ENCODE data around the gene CNGB1. TPM values are rescaled to one million over a fixed set of nuclear protein-coding genes. Genes with fewer than 3 reads are reported as not detected.
A peak's percentile ranks its signal among the peaks of the same experiment; 100 is the strongest.

CNGB1 gene
- total and polyA plus RNA-seq, 12 donors, result not detected

- DNase-seq (no peak), ATAC-seq (no peak)
- intact Hi-C loops (cut with DNase I), result loop anchor here in 2 of 10 donors (5.0 to 10.0 kb wide), 4 partner anchors 87 to 410 kb away; no protein-coding TSS in a partner anchor
- peak overlapping the region in 1 of 10 donors; percentile 48 for H3K27ac ChIP-seq
- no peaks in the 10 kb centered on the region for H3K27me3 ChIP-seq
- H3K4me3 ChIP-seq, result no peak overlapping the region
- H3K4me1 ChIP-seq, result peaks cover 7 to 43% (median 29%) of the 10 kb centered on the region in 9 donors
- H3K36me3 ChIP-seq, result peaks cover 0 to 49% (median 18%) of the 10 kb centered on the region in 9 donors
- WGBS, 2 donors, result 93 to 94% methylated on average over 4 of the region's 4 CpGs
- no peak for TF ChIP-seq CTCF (IDR thresholded peaks at IDR 0.05)
- H3K9me3 ChIP-seq, result no peaks in the 10 kb centered on the region
These were observed 23.4 kb upstream of the CNGB1 start for GRCh38 chr16:57994361-57994760.

DNA sequence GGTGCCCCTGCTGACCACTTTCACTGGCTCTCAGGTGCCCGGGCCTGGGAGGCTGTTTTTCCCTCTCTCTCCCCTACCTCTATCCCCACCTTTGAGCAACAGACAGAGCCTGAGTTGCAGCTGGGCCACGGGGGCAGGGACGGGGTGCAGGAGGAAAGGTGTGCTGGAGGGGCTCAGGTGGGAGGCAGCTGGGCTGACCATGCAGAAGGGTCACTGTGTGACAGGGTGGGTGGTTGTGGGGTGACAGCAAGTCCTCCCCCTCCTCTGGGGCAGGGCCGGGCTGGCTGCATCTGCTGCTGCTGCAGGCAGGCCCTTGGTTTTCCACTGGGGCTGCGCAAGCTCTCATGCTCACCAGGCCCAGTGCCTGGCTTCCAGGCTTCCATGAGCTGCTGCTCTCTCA is 23.0 kb upstream of the CNGB1 start:
- Histone ChIP-seq H3K4me3 (no peak overlapping the region), H3K4me1 (peaks cover 5 to 38% (median 25%) of the 10 kb centered on the region in 9 donors), H3K27ac (no peak overlapping the region), H3K27me3 (no peaks in the 10 kb centered on the region), H3K9me3 (no peaks in the 10 kb centered on the region), H3K36me3 (peaks cover 0 to 49% (median 18%) of the 10 kb centered on the region in 9 donors)
- no peak for TF ChIP-seq CTCF (IDR thresholded peaks at IDR 0.05)
- no peak for DNase-seq
- WGBS, 2 donors, result 92 to 93% methylated on average over 3 to 5 of the region's 5 CpGs
- no peak for ATAC-seq
- intact Hi-C loops (cut with DNase I), result loop anchor here in 2 of 10 donors (5.0 to 10.0 kb wide), 4 partner anchors 87 to 409 kb away; no protein-coding TSS in a partner anchor

DNA sequence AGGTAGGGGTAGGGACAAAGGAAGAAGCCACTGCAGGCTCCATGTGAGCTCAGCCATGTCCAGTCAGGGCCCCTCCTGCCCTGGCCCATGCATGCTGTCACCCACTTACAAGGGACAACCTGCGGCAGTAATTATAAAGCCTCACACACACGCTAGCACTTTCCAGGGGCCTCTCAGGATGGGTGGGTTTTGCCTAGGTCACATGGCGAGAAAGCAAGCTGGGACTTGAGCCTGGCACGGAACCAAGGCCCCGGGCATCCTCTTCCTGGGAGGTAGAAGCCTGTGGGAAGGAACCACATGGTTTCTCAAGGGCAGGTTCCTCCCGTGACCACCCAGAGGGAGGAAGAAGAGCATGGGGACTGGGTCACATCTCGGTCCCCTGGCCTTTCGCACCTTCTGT is 22.5 kb upstream of the CNGB1 start:
- no peaks in the 10 kb centered on the region for H3K9me3 ChIP-seq
- no peak overlapping the region for H3K4me3 ChIP-seq
- intact Hi-C loops (cut with DNase I), result loop anchor here in 2 of 10 donors (5.0 to 10.0 kb wide), 4 partner anchors 86 to 409 kb away; no protein-coding TSS in a partner anchor
- DNase-seq (no peak), ATAC-seq (no peak)
- WGBS, 2 donors, result 81 to 88% methylated on average over 8 of the region's 8 CpGs
- peaks cover 5 to 34% (median 20%) of the 10 kb centered on the region in 9 donors for H3K4me1 ChIP-seq
- TF ChIP-seq CTCF (IDR thresholded peaks at IDR 0.05), result no peak
- no peaks in the 10 kb centered on the region for H3K27me3 ChIP-seq
- peaks cover 0 to 49% (median 18%) of the 10 kb centered on the region in 9 donors for H3K36me3 ChIP-seq
- H3K27ac ChIP-seq, result no peak overlapping the region

DNA sequence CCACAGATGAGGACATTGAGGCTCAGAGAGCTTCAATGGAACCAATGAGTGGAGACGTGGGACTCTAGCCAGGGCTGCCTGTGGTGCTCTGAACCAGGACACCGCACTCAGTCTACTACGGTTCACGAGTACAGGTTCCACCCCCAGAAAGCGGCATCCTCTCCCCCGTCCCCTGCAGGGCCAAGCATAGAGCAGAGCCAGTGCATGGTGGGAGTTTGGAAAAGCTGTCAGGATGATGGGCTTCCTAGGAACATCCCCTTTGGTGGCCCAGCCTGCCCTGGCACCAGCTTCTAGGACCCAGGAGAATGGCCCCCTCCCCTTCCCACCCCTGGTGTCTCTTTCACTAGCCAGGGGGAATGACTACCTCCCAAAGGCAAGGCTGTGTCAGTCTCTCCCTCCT is 21.2 kb upstream of the CNGB1 start:
- Histone ChIP-seq H3K36me3 (peaks cover 0 to 39% (median 10%) of the 10 kb centered on the region in 9 donors), H3K4me3 (no peak overlapping the region), H3K9me3 (no peaks in the 10 kb centered on the region), H3K4me1 (peaks cover 5 to 25% (median 14%) of the 10 kb centered on the region in 9 donors), H3K27me3 (no peaks in the 10 kb centered on the region), H3K27ac (no peak overlapping the region)
- 93 to 94% methylated on average over 6 of the region's 6 CpGs for WGBS, 2 donors
- DNase-seq (no peak), ATAC-seq (no peak)
- intact Hi-C loops (cut with DNase I), result loop anchor here in 2 of 10 donors (5.0 to 10.0 kb wide), 4 partner anchors 85 to 407 kb away; no protein-coding TSS in a partner anchor
- TF ChIP-seq CTCF (IDR thresholded peaks at IDR 0.05), result no peak

Measured in heart right ventricle (tissue), 16 donors.